Duodenal mucosa (tissue), 2 donors: ENCODE measurements around the gene FAM43A.

Source experiments
- H3K27ac ChIP-seq: one replicate; pipeline ENCODE4 v1.7.0; 2013; ENCODE audit warnings: low read depth, low read length
- H3K27me3 ChIP-seq, 2 donors: one replicate each; pipeline ENCODE4 v1.7.0; 2013; ENCODE audit warnings: low read length in 2 of 2, control low read depth in 1 of 2; ENCODE audit not compliant: insufficient read depth in 2 of 2, control insufficient read depth in 1 of 2
- H3K36me3 ChIP-seq, 2 donors: one replicate each; pipeline ENCODE4 v1.7.0; 2013; ENCODE audit warnings: low read length in 2 of 2, control low read depth in 1 of 2; ENCODE audit not compliant: insufficient read depth in 2 of 2, control insufficient read depth in 1 of 2
- H3K4me1 ChIP-seq, 2 donors: one replicate each; pipeline ENCODE4 v1.7.0; 2013; ENCODE audit warnings: low read length in 2 of 2, control low read depth in 1 of 2; ENCODE audit not compliant: insufficient read depth in 2 of 2, control insufficient read depth in 1 of 2
- H3K4me3 ChIP-seq, 2 donors: one replicate each; pipeline ENCODE4 v1.7.0; 2013; ENCODE audit warnings: low read length in 2 of 2, low read depth in 1 of 2
- H3K9ac ChIP-seq, 2 donors: one replicate each; pipeline ENCODE4 v1.7.0; 2013; ENCODE audit warnings: low read length in 2 of 2, low read depth in 1 of 2
- H3K9me3 ChIP-seq, 2 donors: one replicate each; pipeline ENCODE4 v1.7.0; 2013; ENCODE audit warnings: low read length in 2 of 2, control low read depth in 1 of 2; ENCODE audit not compliant: control insufficient read depth in 1 of 2

Gene FAM43A

GRCh38 chr3:194736896-194737600 is 51.4 kb downstream of the FAM43A start:
- Histone ChIP-seq H3K4me3 (no peak overlapping the region), H3K9ac (no peak overlapping the region), H3K27ac (no peak overlapping the region), H3K4me1 (peaks cover 0 to 3% of the 10 kb centered on the region in 2 donors), H3K36me3 (no peaks in the 10 kb centered on the region), H3K9me3 (peaks cover 0 to 3% of the 10 kb centered on the region in 2 donors), H3K27me3 (peaks cover 1 to 4% of the 10 kb centered on the region in 2 donors)
